Activated T-helper 17 cell treated with anti-CD3 and anti-CD28 coated beads, Interleukin-2, amount 50 U/mL, for 72 hours (primary cell): ENCODE data around the gene ZNF532. TPM values are rescaled to one million over a fixed set of nuclear protein-coding genes. Genes with fewer than 3 reads are reported as not detected.

Experiments
- ATAC-seq: fragments of 150-1000 bp; cut with Tn5 transposase; replicated peaks from 2 replicates; pipeline ENCODE4 v1.10.0; 2021; ENCODE audit warnings: mild to moderate bottlenecking, moderate library complexity
- H3K27ac Mint-ChIP-seq: one replicate; pipeline ENCODE4 v1.8.0; 2022; ENCODE audit warnings: mixed read lengths
- H3K27me3 Mint-ChIP-seq: one replicate; pipeline ENCODE4 v1.8.0; 2022; ENCODE audit warnings: mixed read lengths
- H3K36me3 Mint-ChIP-seq: one replicate; pipeline ENCODE4 v1.8.0; 2022; ENCODE audit warnings: low read depth, mild to moderate bottlenecking, mixed read lengths
- H3K4me1 Mint-ChIP-seq: one replicate; pipeline ENCODE4 v1.8.0; 2022; ENCODE audit warnings: mixed read lengths
- H3K4me3 Mint-ChIP-seq: one replicate; pipeline ENCODE4 v1.8.0; 2022; ENCODE audit warnings: mild to moderate bottlenecking, mixed read lengths
- H3K9me3 Mint-ChIP-seq: one replicate; pipeline ENCODE4 v1.8.0; 2022; ENCODE audit warnings: mixed read lengths
- total RNA-seq, 2 donors: library from RNA; stranded (reverse); gene quantifications; one replicate each; pipeline ENCODE4 v1.2.3, GENCODE V29; 2022

Gene ZNF532
- total RNA-seq, 2 donors from 2014 or later = 8.6 to 11.8 TPM

GRCh38 chr18:58859907-58860306 is 4.8 kb upstream of the ZNF532 start:
- ATAC-seq = no peak
- Mint-ChIP-seq H3K9me3 (no peaks in the 10 kb centered on the region), H3K4me3 (no peak overlapping the region), H3K4me1 (no peaks in the 10 kb centered on the region), H3K36me3 (no peaks in the 10 kb centered on the region), H3K27me3 (peaks cover 22% of the 10 kb centered on the region), H3K27ac (no peak overlapping the region)

- peaks cover 31% of the 10 kb centered on the region for H3K27me3 Mint-ChIP-seq
- peaks cover under 1% of the 10 kb centered on the region for H3K36me3 Mint-ChIP-seq
- no peak overlapping the region for H3K27ac Mint-ChIP-seq
Observed at GRCh38 chr18:58860747-58861231, 3.9 kb upstream of the ZNF532 start.

GRCh38 chr18:58861353-58861752 is 3.3 kb upstream of the ZNF532 start:
- Mint-ChIP-seq H3K36me3 (peaks cover 6% of the 10 kb centered on the region), H3K27ac (no peak overlapping the region), H3K4me1 (no peaks in the 10 kb centered on the region), H3K9me3 (no peaks in the 10 kb centered on the region), H3K27me3 (peaks cover 36% of the 10 kb centered on the region), H3K4me3 (no peak overlapping the region)
- no peak for ATAC-seq

More at GRCh38 chr18:58860747-58861231, 3.9 kb upstream of the ZNF532 start:
- ATAC-seq = no peak
- H3K9me3 Mint-ChIP-seq = no peaks in the 10 kb centered on the region
- H3K4me1 Mint-ChIP-seq = no peaks in the 10 kb centered on the region
- H3K4me3 Mint-ChIP-seq = no peak overlapping the region

GRCh38 chr18:58861861-58862301 is 2.8 kb upstream of the ZNF532 start:
- H3K4me3 Mint-ChIP-seq = peak overlapping the region; percentile 83
- peaks cover 39% of the 10 kb centered on the region for H3K27me3 Mint-ChIP-seq
- ATAC-seq = no peak
- H3K27ac Mint-ChIP-seq = no peak overlapping the region
- no peaks in the 10 kb centered on the region for H3K9me3 Mint-ChIP-seq
- peaks cover 7% of the 10 kb centered on the region for H3K36me3 Mint-ChIP-seq
- no peaks in the 10 kb centered on the region for H3K4me1 Mint-ChIP-seq

- Mint-ChIP-seq H3K36me3 (peaks cover 7% of the 10 kb centered on the region), H3K27me3 (peaks cover 39% of the 10 kb centered on the region), H3K27ac (peak overlapping the region; percentile 81), H3K4me3 (peak overlapping the region; percentile 83), H3K9me3 (no peaks in the 10 kb centered on the region), H3K4me1 (no peaks in the 10 kb centered on the region)
- no peak for ATAC-seq
Observed at GRCh38 chr18:58862356-58862755, 2.3 kb upstream of the ZNF532 start.

- H3K27me3 Mint-ChIP-seq = peaks cover 43% of the 10 kb centered on the region
- H3K4me1 Mint-ChIP-seq = no peaks in the 10 kb centered on the region
- ATAC-seq = peak; percentile 57
- H3K9me3 Mint-ChIP-seq = no peaks in the 10 kb centered on the region
- peaks cover 10% of the 10 kb centered on the region for H3K36me3 Mint-ChIP-seq
- peak overlapping the region; percentile 81 for H3K27ac Mint-ChIP-seq
- H3K4me3 Mint-ChIP-seq = peak overlapping the region; percentile 83
Observed at GRCh38 chr18:58862851-58863538, 1.7 kb upstream of the ZNF532 start.

- H3K27me3 Mint-ChIP-seq = peaks cover 39% of the 10 kb centered on the region
- ATAC-seq = peak; percentile 55
- no peak overlapping the region for H3K27ac Mint-ChIP-seq
- no peaks in the 10 kb centered on the region for H3K9me3 Mint-ChIP-seq
- H3K4me1 Mint-ChIP-seq = no peaks in the 10 kb centered on the region
- H3K36me3 Mint-ChIP-seq = peaks cover 17% of the 10 kb centered on the region
- peak overlapping the region; percentile 83 for H3K4me3 Mint-ChIP-seq
Observed at GRCh38 chr18:58863539-58864145, 1.0 kb upstream of the ZNF532 start.

GRCh38 chr18:58865033-58865590 is 435 bp downstream of the ZNF532 start:
- Mint-ChIP-seq H3K4me1 (no peaks in the 10 kb centered on the region), H3K36me3 (peaks cover 28% of the 10 kb centered on the region), H3K9me3 (no peaks in the 10 kb centered on the region), H3K27me3 (peaks cover 39% of the 10 kb centered on the region), H3K4me3 (peak overlapping the region; percentile 60), H3K27ac (no peak overlapping the region)
- no peak for ATAC-seq

GRCh38 chr18:58865701-58866065 is 1.0 kb downstream of the ZNF532 start:
- Mint-ChIP-seq H3K4me3 (no peak overlapping the region), H3K4me1 (no peaks in the 10 kb centered on the region), H3K27ac (no peak overlapping the region), H3K27me3 (peaks cover 44% of the 10 kb centered on the region), H3K36me3 (peaks cover 28% of the 10 kb centered on the region), H3K9me3 (no peaks in the 10 kb centered on the region)
- ATAC-seq = no peak

GRCh38 chr18:58866066-58866772 is 1.5 kb downstream of the ZNF532 start:
- Mint-ChIP-seq H3K27me3 (peaks cover 47% of the 10 kb centered on the region), H3K4me3 (no peak overlapping the region), H3K27ac (no peak overlapping the region), H3K4me1 (no peaks in the 10 kb centered on the region), H3K36me3 (peaks cover 28% of the 10 kb centered on the region), H3K9me3 (no peaks in the 10 kb centered on the region)
- no peak for ATAC-seq

- Mint-ChIP-seq H3K4me3 (no peak overlapping the region), H3K36me3 (peaks cover 28% of the 10 kb centered on the region), H3K4me1 (no peaks in the 10 kb centered on the region), H3K27ac (no peak overlapping the region), H3K9me3 (no peaks in the 10 kb centered on the region), H3K27me3 (peaks cover 43% of the 10 kb centered on the region)
- no peak for ATAC-seq
Observed at GRCh38 chr18:58866773-58867150, 2.1 kb downstream of the ZNF532 start.

- H3K27ac Mint-ChIP-seq = no peak overlapping the region
- no peaks in the 10 kb centered on the region for H3K4me1 Mint-ChIP-seq
- no peak for ATAC-seq
- peaks cover 28% of the 10 kb centered on the region for H3K36me3 Mint-ChIP-seq
- no peak overlapping the region for H3K4me3 Mint-ChIP-seq
- H3K9me3 Mint-ChIP-seq = no peaks in the 10 kb centered on the region
- peaks cover 41% of the 10 kb centered on the region for H3K27me3 Mint-ChIP-seq
Observed at GRCh38 chr18:58867281-58867961, 2.7 kb downstream of the ZNF532 start.

GRCh38 chr18:58868440-58868839 is 3.8 kb downstream of the ZNF532 start:
- no peak overlapping the region for H3K4me3 Mint-ChIP-seq
- H3K36me3 Mint-ChIP-seq = peaks cover 28% of the 10 kb centered on the region
- H3K27me3 Mint-ChIP-seq = peaks cover 36% of the 10 kb centered on the region
- no peak for ATAC-seq
- no peaks in the 10 kb centered on the region for H3K9me3 Mint-ChIP-seq
- H3K4me1 Mint-ChIP-seq = no peaks in the 10 kb centered on the region
- H3K27ac Mint-ChIP-seq = no peak overlapping the region

- Mint-ChIP-seq H3K27ac (no peak overlapping the region), H3K4me3 (no peak overlapping the region), H3K4me1 (no peaks in the 10 kb centered on the region), H3K36me3 (peaks cover 28% of the 10 kb centered on the region), H3K9me3 (no peaks in the 10 kb centered on the region), H3K27me3 (peaks cover 29% of the 10 kb centered on the region)
- ATAC-seq = no peak
Observed at GRCh38 chr18:58870130-58870529, 5.5 kb downstream of the ZNF532 start.
